HG03045 (cell line): ENCODE data around the gene NPIPA3.
A peak's percentile ranks its signal among the peaks of the same experiment; 100 is the strongest.
"Not testable (repeated sequence)": the region's sequence is repeated elsewhere in the genome, so short reads cannot be mapped to it uniquely, and the experiment has no call there.

Experiments used
- ATAC-seq: cut with Tn5 transposase; IDR thresholded peaks from one replicate; pipeline ENCODE4 v1.9.1; 2021; ENCODE audit warnings: mild to moderate bottlenecking, moderate library complexity; ENCODE audit not compliant: unreplicated experiment

Gene NPIPA3

DNA sequence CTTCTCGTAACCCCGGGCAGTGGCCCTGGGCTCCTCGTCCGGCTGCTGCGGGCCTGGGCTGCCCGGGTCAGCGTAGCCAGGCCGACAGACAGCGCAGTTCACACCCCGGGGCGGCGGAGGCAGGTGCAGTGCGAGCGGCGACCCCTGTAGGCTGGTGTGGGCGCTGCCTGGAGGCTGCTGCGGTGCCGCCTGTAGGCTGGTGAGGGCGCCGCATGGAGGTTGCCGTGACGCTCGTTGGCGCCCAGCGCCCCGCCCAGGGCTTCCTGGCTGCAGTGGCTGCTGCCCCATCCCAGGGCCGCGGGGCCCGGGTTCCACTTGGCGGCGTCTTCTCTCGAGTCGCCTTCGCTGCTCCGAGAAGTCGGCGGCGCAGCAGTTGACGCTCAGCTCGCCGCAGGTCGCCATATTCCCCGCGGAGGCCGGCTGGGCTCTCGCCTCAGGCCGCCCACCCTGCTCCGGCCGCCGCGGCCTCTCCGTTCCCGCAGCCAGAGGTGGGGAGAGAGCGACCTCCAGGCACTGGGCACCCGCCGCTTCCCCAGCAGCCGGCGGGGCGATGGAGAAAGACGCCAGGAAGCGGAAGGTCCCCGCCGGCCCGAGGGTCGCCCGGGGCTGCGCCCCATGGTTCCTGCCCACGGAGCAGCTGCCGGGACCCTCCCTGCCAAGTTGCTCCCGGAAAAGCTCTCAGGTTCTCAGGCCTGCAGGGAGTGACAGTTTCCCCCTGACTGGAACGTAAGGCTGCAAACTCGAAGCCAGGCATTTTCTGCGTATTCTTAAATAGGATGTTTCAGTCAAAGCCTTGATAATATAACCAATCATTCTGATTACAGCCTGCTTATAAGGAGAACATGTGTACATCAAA is at the start of gene NPIPA3:
Gene NPIPA3 (plus strand): TSS at position 256 of the 856 bp plus-strand sequence. CDS start 5,533 bp downstream, outside the sequence.
- ATAC-seq = peak; percentile 97

DNA sequence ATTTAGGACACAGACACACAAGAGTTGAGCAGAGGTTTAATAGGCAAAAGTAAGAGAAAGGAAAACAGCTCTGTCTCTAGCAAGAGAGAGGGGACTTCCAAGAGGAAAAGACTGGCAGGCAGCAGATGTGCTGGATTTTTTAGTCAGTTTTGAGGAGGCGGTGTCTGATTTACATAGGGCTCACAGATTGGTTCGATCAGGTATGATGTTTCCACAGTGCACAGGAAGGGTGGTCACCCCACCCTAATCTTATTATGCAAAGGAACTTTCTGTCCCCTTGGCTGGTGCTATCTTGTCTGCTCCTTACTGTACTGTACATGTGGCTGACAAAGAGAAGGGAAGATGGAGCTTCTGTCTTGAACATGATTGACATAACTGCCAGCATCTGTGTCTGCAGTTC is 45.1 kb upstream of the NPIPA3 start:
- peak; percentile 61 for ATAC-seq

DNA sequence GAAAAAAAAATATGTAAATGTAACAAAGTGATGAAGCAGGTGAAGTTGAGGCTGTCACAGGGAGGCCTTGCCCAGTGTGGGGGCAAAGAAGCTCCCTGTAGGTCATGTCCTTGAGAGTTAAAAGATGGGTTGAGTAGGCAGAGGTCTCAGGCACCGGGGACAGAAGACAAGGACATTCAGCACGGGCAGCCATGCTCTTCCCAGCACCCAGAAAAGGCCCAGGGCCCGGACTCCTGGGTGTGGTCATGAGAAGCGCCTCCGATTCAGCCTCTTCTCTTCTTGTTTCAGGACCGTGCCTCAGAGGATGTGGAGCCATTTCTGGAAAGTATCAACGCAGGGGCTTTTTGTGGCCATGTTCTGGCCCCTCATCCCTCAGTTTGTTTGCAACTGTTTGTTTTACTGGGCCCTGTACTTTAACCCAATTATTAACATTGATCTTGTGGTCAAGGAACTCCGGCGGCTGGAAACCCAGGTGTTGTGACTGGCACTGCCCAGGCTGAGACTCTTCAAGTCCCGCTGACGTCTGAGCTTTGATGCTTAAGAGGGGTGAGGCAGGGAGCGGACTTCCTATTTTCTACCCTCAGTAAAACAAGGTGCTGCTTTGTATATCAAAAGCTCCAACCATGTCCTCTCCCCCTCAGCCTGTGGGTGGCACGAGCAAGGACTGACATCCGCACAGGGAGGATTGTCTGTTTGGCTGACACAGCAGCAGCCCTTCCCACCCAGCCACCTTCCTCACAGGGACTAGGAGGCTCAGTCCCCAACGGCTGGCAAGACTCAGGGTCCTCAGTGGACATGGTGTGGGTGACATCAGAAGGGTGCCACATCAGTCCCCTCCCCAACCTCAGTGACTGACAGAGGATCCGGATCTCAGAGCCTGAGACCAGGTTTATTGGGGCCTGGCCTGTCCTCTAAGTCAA is 35.6 kb upstream of the NPIPA3 start:
- no peak for ATAC-seq

DNA sequence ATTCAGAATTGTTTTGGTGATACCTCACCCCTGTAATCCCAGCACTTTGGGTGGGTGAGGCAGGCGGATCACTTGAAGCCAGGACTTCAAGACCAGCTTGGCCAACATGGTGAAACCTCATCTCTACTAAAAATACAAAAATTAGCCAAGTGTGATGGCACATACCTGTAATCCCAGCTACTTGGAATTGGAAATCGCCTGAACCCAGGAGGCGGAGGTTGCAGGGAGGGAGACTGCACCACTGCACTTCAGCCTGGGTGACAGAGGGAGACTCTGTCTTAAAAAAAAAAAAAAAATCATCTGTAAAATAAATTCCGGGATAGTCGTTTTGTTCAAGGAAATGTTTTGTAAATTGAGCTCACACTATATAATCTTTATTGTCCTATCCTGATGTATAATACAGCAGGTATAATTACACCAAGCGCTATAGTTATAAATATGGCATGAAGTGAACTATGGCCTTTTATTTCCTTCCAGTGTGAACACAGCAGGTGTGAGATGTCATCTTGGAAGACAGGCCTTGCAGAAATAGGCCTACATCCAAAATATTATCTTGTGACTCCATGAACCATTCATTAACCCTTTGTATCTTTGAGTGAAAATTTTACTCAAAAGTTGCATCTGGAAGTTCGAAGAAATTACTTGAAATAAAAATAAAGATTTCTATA is 34.5 kb upstream of the NPIPA3 start:
- no peak for ATAC-seq

DNA sequence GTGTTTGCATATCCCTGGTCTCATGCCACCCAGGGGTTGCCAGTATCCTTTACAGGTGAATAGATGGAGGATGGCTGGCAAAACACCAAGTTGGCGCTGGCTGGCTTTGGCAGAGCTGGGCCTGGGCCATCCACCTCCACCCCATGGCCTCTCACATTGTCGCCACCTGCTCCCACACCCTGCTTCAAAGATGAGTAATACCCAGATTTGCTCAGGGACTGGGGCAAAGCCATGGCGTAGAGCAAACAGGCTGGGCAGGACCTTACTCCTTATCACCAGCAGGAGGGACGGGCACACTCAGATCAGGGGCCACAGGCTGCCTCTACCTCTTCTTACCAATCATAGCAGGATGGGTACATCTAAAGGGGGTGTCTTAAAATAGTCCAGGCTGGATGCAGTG is 33.4 kb upstream of the NPIPA3 start:
- no peak for ATAC-seq

DNA sequence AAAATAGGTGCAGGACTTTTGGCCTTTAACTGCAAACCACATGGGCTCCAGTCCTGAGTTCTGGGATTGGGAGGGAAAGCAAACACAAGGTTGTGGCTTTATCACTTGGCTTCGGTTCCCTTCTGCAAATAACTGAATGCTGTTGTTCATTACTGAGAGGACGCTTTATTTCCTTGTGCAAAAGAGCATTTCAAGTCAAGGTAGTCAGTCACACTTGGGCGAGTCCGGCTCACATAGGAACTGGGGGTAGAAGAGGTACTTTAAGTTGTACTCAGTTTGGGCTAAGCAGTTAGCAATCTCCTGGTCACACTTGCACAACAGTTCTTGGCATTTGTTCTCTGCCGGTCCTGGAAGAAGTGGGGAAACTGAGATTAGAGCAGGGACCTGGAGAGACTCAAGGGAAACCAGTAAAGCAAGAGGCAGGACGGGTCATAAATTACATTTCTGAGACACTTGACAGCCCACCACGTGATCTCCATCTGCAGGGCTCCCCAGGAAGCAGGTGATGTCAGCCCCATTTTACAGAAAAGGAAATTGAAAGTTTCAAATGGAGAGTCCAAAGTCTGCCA is 30.7 kb upstream of the NPIPA3 start:
- no peak for ATAC-seq

DNA sequence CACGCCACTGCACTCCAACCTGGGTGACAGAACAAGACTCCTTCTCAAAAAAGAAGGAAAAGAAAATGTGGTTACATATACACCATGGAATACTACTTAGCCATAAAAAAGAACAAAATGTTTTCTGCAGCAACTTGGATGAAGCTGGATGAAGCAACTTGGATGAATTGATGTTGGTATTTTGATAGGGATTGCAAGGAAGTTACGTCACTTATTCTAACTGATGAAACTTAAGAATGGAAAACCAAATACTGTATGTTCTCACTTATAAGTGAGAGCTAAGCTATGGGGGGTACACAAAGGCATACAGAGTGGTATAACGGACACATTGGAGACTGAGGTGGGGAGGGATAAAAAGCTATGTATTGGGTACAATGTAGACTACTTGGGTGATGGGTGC is 26.6 kb upstream of the NPIPA3 start:
- ATAC-seq = no peak

DNA sequence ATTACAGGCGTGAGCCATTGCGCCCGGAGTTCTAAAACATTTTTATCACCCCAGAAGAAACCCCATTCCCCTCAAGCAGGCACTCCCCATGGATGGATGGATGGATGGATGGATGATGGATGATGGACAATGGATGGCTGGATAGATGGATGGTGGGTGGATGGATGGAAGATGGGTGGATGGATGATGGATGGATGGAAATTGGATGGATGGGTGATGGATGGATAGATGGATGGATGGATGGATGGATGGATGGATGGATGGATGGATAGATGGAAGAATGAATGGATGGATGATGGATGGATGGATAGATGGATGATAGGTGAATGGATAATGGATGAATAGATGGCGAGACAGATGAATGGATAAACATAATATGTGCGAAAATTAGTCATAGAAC is 25.6 kb upstream of the NPIPA3 start:
- ATAC-seq = no peak

DNA sequence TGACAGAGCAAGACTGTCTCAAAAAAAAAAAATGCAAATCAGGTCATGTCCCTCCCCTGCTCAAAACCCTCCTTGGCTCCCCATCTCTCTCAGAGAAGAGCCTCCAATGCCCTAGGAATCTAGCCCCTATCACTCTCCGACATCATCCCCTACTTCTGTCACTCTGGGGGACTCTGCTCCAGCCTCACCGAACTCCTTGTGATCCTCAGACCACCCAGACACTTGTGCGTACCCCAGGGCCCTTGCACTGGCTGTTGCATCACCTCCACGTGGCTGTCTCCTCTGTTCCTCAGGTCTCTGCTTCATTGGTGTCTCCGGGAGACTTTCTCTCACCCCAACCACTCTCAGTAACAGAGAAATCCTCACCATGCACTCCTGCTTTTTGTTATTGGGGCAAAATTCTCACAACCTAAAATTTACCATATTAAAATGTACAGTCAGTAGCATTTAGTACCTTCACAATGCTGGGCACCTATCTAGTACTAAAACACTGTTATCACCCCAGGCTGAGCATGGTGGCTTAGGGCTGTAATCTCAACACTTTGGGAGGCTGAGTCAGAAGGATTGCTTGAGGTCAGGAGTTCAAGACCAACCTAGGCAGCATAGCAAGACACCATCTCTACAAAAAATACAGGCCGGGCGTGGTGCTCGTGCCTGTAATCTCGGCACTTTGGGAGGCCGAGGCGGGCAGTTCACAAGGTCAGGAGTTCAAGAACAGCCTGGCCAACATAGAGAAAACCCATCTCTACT is 24.3 kb upstream of the NPIPA3 start:
- no peak for ATAC-seq

DNA sequence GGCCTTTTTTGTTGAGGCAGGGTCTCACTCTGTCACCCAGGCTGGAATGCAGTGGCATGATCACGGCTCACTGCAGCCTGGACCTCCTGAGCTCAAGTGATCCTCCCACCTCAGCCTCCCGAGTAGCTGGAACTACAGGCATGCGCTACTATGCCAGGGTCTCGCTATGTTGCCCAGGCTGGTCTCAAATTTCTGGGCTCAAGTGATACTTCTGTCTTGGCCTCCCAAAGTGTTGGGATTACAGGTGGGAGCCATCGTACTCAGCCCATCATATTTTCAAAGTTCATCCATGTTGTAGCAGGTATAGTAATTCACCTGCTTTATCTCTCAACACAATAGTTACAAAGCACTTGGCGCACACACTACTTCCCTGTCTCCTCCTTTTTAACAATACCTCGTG is 22.8 kb upstream of the NPIPA3 start:
- not testable (repeated sequence) for ATAC-seq

DNA sequence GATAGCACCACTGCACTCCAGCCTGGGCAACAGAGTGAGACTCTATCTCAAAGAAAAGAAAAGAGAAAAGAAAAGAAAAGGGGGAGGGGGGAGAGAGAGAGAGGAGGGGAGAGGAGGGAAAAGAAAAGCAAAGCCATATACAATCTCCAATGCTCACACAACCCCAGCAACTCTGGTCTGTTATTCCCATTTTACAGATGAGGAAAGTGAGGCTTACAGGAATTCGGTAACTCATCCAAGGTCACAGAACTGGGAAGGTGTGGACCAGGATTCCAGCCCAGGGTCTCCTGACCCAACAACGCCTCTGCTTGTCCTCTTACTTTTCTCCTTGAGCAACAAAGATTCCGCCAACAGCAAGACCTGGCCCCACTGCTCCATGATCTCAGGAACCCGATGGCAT is 22.1 kb upstream of the NPIPA3 start:
- ATAC-seq = no peak

DNA sequence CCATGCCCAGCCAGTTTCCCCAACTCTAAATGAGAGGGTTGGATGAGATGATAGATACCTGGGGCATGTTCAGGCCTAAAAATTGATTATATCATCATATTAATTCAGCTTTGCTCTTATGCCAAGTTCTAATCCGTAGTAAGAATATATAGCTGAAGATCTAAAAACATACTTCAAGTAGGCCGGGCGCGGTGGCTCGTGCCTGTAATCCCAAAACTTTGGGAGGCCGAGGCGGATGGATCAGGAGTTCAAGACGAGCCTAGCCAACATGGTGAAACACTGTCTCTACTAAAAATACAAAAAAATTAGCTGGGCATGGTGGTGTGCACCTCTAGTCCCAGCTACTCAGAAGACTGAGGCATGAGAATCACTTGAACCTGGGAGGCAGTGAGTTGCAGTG is 21.1 kb upstream of the NPIPA3 start:
- ATAC-seq = no peak

DNA sequence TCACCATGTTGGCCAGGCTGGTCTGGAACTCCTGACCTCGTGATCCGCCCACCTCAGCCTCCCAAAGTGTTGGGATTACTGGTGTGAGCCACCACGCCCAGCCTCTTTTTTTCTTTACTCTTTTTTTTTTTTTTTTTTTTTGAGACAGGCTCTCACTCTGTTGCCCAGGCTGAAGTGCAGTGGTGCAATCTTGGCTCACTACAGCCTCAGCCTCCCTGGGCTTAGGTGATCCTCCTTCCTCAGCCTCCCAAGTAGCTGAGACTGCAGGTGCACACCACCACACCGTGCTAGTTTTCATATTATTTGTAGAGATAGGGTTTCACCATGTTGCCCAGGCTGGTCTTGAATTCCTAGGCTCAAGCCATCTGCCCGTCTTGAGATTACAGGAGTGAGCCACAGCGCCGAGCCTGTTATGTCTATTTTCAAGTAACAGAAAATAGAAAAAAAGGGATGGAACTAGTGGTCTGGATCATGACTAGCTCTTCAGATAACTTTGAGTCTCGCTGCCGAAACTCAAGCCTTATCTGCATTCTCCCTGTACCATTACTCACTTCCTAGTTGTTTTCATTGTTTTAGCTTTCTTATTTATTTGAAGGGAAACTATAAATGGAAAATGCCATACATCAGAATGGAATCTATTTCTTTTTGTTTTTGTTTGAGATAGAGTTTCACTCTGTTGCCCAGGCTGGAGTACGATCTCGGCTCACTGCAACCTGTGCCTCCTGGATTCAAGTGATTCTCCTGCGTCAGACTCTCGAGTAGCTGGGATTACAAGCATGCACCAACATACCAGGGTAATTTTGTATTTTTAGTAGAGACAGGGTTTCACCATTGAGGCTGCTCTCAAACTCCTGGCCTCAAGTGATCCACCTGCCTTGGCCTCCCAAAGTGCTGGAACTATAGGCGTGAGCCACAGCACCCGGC is 17.1 kb upstream of the NPIPA3 start:
- not testable (repeated sequence) for ATAC-seq

DNA sequence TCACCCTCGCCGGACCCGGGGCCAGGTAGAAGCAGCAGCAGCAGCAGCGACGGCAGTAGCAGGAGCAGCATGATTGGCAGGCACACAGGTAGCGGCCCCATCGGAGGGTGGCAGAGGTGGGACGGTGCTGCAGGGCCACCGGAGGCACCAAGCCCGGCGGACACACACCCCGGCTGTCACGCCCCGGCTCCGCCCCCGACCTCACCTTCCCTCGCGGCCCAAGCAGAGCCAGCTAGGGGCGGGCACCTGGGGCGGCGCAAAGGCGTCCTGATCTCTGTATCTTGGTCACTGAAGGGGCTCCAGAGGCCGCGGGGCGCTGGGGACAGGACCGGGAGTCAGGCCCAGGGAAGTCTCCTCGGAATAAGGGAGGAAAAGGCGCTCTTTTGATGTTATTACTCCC is 9.1 kb upstream of the NPIPA3 start, which contains the start of gene PLA2G10:
Gene PLA2G10 (minus strand): TSS at position 180 of the 400 bp plus-strand sequence. CDS start 79 bp downstream, at position 101.
- ATAC-seq = not testable (repeated sequence)

DNA sequence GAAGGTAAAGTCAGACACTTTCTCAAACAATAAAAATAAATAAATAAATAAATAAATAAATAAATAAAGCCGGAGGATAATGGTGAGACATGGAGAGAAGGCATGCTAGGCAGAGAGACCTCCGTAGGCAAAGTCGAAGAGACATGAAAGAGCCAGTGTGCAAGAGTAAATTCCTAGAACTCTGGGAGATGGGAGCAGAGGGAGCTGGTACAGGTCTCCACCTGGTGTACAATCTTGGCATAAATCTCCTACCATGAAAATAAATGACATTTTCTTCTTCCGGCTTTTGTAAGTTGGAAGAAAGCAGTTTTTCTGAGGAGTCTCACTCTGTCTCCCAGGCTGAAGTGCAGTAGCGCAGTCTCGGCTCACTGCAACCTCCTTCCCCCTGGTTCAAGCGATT is 1.4 kb upstream of the NPIPA3 start:
- not testable (repeated sequence) for ATAC-seq

DNA sequence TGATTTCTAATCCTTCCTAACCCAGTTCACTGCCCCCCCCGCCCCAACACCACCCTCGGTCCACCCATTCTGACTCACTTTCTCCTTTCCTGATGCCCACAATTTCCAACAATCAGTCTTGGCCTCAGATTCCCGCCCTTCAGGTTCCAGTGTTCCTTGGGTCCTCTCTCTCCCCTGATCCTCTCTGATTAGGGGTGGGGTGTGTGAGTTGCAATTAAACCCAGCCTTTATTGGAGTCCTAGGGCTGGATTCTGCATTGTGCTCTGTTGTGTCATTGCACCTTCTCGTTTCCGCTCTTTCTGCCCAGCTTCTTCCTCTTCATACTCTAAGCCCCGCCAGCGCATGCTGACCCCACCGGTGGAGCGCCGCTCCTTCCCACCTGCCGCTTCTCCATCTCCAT is 539 bp upstream of the NPIPA3 start:
- ATAC-seq = not testable (repeated sequence)

DNA sequence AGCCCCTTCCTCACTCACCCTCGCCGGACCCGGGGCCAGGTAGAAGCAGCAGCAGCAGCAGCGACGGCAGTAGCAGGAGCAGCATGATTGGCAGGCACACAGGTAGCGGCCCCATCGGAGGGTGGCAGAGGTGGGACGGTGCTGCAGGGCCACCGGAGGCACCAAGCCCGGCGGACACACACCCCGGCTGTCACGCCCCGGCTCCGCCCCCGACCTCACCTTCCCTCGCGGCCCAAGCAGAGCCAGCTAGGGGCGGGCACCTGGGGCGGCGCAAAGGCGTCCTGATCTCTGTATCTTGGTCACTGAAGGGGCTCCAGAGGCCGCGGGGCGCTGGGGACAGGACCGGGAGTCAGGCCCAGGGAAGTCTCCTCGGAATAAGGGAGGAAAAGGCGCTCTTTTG is 30.0 kb downstream of the NPIPA3 start:
- not testable (repeated sequence) for ATAC-seq

DNA sequence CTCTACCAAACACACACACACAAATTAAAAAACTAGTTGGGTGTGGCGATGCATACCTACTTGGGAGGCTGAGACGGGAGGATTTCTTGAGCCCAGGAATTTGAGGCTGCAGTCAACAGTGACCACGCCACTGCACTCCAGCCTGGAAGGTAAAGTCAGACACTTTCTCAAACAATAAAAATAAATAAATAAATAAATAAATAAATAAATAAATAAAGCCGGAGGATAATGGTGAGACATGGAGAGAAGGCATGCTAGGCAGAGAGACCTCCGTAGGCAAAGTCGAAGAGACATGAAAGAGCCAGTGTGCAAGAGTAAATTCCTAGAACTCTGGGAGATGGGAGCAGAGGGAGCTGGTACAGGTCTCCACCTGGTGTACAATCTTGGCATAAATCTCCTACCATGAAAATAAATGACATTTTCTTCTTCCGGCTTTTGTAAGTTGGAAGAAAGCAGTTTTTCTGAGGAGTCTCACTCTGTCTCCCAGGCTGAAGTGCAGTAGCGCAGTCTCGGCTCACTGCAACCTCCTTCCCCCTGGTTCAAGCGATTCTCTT is 37.7 kb downstream of the NPIPA3 start:
- ATAC-seq = not testable (repeated sequence)

DNA sequence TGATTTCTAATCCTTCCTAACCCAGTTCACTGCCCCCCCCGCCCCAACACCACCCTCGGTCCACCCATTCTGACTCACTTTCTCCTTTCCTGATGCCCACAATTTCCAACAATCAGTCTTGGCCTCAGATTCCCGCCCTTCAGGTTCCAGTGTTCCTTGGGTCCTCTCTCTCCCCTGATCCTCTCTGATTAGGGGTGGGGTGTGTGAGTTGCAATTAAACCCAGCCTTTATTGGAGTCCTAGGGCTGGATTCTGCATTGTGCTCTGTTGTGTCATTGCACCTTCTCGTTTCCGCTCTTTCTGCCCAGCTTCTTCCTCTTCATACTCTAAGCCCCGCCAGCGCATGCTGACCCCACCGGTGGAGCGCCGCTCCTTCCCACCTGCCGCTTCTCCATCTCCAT is 38.6 kb downstream of the NPIPA3 start:
- ATAC-seq = not testable (repeated sequence)
